ENCODE results near the gene PTBP3. TPM values are rescaled to one million over a fixed set of nuclear protein-coding genes. Genes with fewer than 3 reads are reported as not detected.

Gene PTBP3
- total RNA-seq, 1 experiment from 2014 or later, result 23.2 TPM

DNA sequence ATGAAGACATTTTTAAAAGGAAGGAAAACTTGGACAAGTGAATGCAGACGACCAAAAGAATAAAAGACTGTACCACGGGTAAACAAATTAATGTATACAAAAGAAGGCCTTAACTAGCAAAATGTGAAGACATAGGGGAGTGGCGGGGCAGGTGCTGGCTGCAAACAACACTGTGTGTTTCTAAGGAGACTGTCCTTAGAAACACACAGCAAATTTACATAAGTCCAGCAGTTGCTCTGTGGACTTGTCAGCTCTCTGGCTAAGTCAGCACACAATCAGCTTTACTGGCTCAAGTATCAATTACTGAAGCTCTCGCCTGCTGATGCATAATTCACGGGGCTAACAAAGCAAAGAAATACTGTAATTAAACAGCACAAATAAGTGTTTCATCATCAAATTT lies 24.8 kb downstream of the PTBP3 start:
- DNase-seq (no peak), ATAC-seq (no peak)
- intact Hi-C loops (cut with micrococcal nuclease), result no loop called here
- H3K27ac ChIP-seq (ENCODE audit: low read length), result no peak overlapping the region
- peaks cover 4% of the 10 kb centered on the region; the same call in 1 of the 2 replicates for H4K20me1 ChIP-seq (ENCODE audit: low read length)
- no TSS peak for BruUV-seq (replicated peaks)
- no peaks in the 10 kb centered on the region for H3K4me1 ChIP-seq (ENCODE audit: insufficient read depth, low read length)
- no peaks in the 10 kb centered on the region for H3K27me3 ChIP-seq (ENCODE audit: low read length)
- H3K36me3 ChIP-seq (ENCODE audit: low read depth, low read length), result no peaks in the 10 kb centered on the region
- H3K9me2 ChIP-seq (replicated peaks; ENCODE audit: low read length), result no peaks in the 10 kb centered on the region
- peaks cover 85% of the 10 kb centered on the region for H3K79me2 ChIP-seq (ENCODE audit: low read length)
- no peak overlapping the region for H3K4me2 ChIP-seq (ENCODE audit: low read length)
- H3K9ac ChIP-seq (ENCODE audit: low read length), result no peak overlapping the region
- no peaks in the 10 kb centered on the region for H3F3A ChIP-seq (ENCODE audit: low read length, unreplicated experiment)
- TF ChIP-seq EZH2 (IDR thresholded peaks at IDR 0.05; ENCODE audit: low read length, unreplicated experiment), result no peak
- TF ChIP-seq CTCF (conservative IDR thresholded peaks at IDR 0.05; ENCODE audit: low read depth, low read length), result no peak
- TF ChIP-seq EZH2phosphoT487 (IDR thresholded peaks at IDR 0.05; ENCODE audit: borderline replicate concordance, low read length), result no peak
- ChIA-PET POLR2A (ENCODE audit: unreplicated experiment) (no interaction called here), CTCF (no interaction called here)
- H3K9me3 ChIP-seq (ENCODE audit: low read length), result no peaks in the 10 kb centered on the region
- no peak overlapping the region for H3K4me3 ChIP-seq (ENCODE audit: low read length)
- no peak overlapping the region for H2AFZ ChIP-seq (ENCODE audit: low read length)

DNA sequence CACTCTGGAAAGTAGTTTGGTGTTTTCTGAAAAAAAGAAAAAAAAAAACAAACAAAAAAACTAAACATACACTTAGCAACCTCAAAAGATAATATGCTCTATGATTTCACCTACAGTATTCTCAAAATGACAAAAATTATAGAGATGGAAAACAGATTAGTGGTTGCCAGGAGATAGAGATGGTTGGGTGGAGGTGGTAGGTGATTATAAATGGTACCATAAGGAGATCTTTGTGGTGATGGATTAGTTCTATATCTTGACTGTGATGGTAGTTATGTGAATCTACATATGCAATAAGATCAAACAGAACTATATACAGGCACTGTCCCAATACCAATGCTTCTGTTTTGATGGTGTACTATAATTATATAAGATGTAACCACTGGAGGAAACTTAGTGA lies 32.0 kb downstream of the PTBP3 start:
- no peaks in the 10 kb centered on the region for H3K9me3 ChIP-seq (ENCODE audit: low read length)
- ChIA-PET POLR2A (ENCODE audit: unreplicated experiment) (no interaction called here), CTCF (no interaction called here)
- H3K4me2 ChIP-seq (ENCODE audit: low read length), result no peak overlapping the region
- intact Hi-C loops (cut with micrococcal nuclease), result no loop called here
- TF ChIP-seq EZH2phosphoT487 (IDR thresholded peaks at IDR 0.05; ENCODE audit: borderline replicate concordance, low read length), result no peak
- TF ChIP-seq CTCF (conservative IDR thresholded peaks at IDR 0.05; ENCODE audit: low read depth, low read length), result no peak
- no peak for TF ChIP-seq EZH2 (IDR thresholded peaks at IDR 0.05; ENCODE audit: low read length, unreplicated experiment)
- ATAC-seq (no peak), DNase-seq (no peak)
- 0 out of 2 replicates have a peak, but pooled peaks cover 5% of the 10 kb centered on the region for H4K20me1 ChIP-seq (ENCODE audit: low read length)
- no peaks in the 10 kb centered on the region for H3K36me3 ChIP-seq (ENCODE audit: low read depth, low read length)
- H2AFZ ChIP-seq (ENCODE audit: low read length), result no peak overlapping the region
- H3K27me3 ChIP-seq (ENCODE audit: low read length), result no peaks in the 10 kb centered on the region
- H3K9me2 ChIP-seq (replicated peaks; ENCODE audit: low read length), result no peaks in the 10 kb centered on the region
- peaks cover 8% of the 10 kb centered on the region; the same call in 1 of the 2 replicates for H3K4me1 ChIP-seq (ENCODE audit: insufficient read depth, low read length)
- peaks cover 86% of the 10 kb centered on the region for H3K79me2 ChIP-seq (ENCODE audit: low read length)
- H3F3A ChIP-seq (ENCODE audit: low read length, unreplicated experiment), result no peaks in the 10 kb centered on the region
- no peak overlapping the region for H3K27ac ChIP-seq (ENCODE audit: low read length)
- H3K9ac ChIP-seq (ENCODE audit: low read length), result no peak overlapping the region
- no TSS peak for BruUV-seq (replicated peaks)
- no peak overlapping the region for H3K4me3 ChIP-seq (ENCODE audit: low read length)

- ATAC-seq, result peak; percentile 29; the same call in 1 of the 2 replicates
- H3K36me3 ChIP-seq (ENCODE audit: low read depth, low read length), result no peaks in the 10 kb centered on the region
- no peak overlapping the region for H3K4me3 ChIP-seq (ENCODE audit: low read length)
- ChIA-PET CTCF (no interaction called here), POLR2A (ENCODE audit: unreplicated experiment) (no interaction called here)
- TF ChIP-seq CTCF (conservative IDR thresholded peaks at IDR 0.05; ENCODE audit: low read depth, low read length) (no peak), EZH2phosphoT487 (IDR thresholded peaks at IDR 0.05; ENCODE audit: borderline replicate concordance, low read length) (no peak), EZH2 (IDR thresholded peaks at IDR 0.05; ENCODE audit: low read length, unreplicated experiment) (no peak)
- H3F3A ChIP-seq (ENCODE audit: low read length, unreplicated experiment), result no peaks in the 10 kb centered on the region
- peaks cover 85% of the 10 kb centered on the region for H3K79me2 ChIP-seq (ENCODE audit: low read length)
- intact Hi-C loops (cut with micrococcal nuclease), result no loop called here
- BruUV-seq (replicated peaks), result no TSS peak
- DNase-seq, result peak; percentile 24
- H3K27me3 ChIP-seq (ENCODE audit: low read length), result no peaks in the 10 kb centered on the region
- no peak overlapping the region for H2AFZ ChIP-seq (ENCODE audit: low read length)
- H3K9me2 ChIP-seq (replicated peaks; ENCODE audit: low read length), result no peaks in the 10 kb centered on the region
- H3K4me2 ChIP-seq (ENCODE audit: low read length), result no peak overlapping the region
- peaks cover 8% of the 10 kb centered on the region; the same call in 1 of the 2 replicates for H3K4me1 ChIP-seq (ENCODE audit: insufficient read depth, low read length)
- H3K9ac ChIP-seq (ENCODE audit: low read length), result no peak overlapping the region
- H4K20me1 ChIP-seq (ENCODE audit: low read length), result 0 out of 2 replicates have a peak, but pooled peaks cover 5% of the 10 kb centered on the region
- H3K27ac ChIP-seq (ENCODE audit: low read length), result no peak overlapping the region
- H3K9me3 ChIP-seq (ENCODE audit: low read length), result no peaks in the 10 kb centered on the region
Observed at GRCh38 chr9:112299514-112299913, 33.9 kb downstream of the PTBP3 start.

All from PC-3 (cell line).